Measurements from ENCODE around the gene LDLRAD3.

The LDLRAD3 gene

DNA sequence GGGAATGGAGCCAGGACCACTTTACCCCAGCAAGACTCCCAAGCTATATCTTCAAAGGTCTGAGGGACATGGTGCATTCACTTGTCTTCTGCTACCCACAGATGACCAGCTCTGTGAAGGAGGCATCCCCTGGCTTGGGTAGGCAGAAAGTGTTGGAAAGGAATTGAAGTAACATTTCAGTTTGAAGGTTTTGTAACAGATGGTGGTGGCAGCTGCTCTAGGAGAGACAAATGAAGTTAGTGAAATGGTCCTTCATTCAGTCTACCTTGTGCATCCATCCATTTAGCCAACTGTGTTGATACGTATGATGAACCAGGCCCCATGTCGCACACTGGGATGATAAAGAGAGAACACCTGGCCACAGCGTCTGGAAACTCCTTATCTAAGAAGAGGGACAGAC lies 204.8 kb downstream of the LDLRAD3 start:
- DNase-seq = no peak

- DNase-seq = peak; percentile 83
Observed at GRCh38 chr11:36149538-36150242, 205.8 kb downstream of the LDLRAD3 start.

DNA sequence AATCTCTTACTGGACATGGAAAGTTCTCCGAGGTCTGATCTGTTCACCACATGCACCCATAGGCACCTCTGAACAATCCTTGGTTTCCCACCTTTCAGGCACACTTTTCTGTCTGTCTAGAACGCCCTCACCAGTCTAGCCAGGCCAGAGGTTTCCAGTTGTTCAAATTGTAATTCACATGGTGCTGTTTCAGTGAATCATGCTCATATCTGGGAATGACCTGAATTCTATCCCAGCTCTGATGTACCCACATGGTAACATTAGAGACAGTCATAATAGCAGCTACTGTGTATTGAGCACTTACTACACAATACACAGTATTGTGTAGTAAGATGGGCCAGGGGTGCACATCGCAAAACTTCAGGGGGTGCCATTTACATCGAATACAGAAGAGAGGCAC lies 207.1 kb downstream of the LDLRAD3 start:
- DNase-seq = no peak

- no peak for DNase-seq
Observed at GRCh38 chr11:36151933-36152580, 208.2 kb downstream of the LDLRAD3 start.

GRCh38 chr11:36153551-36153950 lies 209.7 kb downstream of the LDLRAD3 start:
- DNase-seq = no peak

DNA sequence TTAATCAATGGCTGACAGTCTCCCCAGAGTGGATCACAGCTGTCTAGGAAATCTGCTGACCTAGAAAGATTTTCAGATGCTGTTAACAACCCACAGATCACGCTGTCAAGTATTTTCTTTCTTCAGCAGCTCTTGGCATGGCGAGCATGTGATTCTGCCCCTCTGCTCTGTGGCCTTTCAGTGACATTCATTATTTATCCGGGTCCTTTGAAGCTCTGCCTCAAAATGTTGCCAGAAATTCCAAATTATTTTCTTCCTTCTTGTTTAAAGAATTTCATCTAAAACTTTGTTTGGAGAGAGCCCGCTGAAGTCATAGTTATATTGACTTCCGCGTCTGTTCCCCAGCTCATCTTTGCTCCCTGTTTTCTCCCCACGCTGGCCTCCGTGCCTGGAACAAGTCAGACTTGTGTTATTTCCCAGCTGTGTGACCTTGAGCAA lies 211.3 kb downstream of the LDLRAD3 start:
- no peak for DNase-seq

DNA sequence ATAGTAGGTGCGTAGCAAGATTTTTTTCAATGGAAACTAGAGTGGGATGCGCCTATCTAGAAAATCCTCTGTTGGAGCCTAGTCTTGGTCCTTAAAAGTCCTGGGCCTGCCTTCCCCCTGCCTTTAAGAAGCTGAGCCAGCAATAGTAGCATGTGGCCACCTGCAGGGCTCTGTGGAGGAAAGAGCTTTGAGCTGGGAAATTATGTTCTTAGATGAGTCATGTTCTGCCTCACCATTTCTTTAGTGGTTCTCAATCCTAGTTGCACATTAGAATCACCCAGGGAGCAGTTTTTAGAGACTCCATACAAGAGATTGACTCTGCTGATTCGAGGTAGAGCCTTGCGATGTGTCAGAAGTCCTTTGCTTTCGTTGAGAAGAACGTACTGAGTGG lies 211.9 kb downstream of the LDLRAD3 start:
- no peak for DNase-seq

- DNase-seq = no peak
Observed at GRCh38 chr11:36156161-36156816, 212.4 kb downstream of the LDLRAD3 start.

DNA sequence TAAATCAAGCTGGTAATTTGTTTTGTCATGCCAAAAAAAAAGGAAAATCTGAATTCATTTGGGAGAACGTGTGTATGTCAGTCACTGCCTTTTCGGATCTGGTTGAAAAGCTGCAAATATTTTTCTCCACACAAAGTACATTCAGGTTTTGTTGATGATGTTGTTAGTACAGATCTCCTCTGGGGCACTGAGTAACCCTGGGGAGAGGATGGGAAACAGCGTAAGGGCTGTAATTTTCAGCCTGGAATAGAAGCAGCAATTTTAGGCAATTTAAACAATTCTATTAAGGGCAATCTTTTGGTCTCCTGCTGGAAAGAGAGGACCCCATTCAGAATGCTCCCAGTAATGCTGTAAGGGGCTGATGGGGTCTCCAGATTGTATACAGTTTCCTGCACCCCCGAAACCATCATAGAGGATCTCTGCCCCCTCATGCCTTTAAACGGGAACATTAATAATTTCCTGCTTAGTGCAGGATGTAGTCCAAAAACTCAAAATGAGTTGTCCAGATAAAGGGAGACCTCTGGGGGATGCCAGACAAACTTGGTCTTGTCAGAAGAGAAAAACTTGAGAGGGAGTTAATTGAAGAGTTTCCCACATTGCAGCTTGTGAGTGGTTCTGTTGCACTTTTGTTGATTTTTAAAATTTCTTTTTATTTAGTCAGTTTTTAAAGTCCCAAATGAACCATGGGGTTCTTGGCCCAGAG lies 213.1 kb downstream of the LDLRAD3 start:
- no peak for DNase-seq

GRCh38 chr11:36160091-36160490 lies 216.2 kb downstream of the LDLRAD3 start:
- DNase-seq = no peak

GRCh38 chr11:36161572-36161971 lies 217.7 kb downstream of the LDLRAD3 start:
- no peak for DNase-seq

GRCh38 chr11:36162006-36162882 lies 218.4 kb downstream of the LDLRAD3 start:
- DNase-seq = no peak

DNA sequence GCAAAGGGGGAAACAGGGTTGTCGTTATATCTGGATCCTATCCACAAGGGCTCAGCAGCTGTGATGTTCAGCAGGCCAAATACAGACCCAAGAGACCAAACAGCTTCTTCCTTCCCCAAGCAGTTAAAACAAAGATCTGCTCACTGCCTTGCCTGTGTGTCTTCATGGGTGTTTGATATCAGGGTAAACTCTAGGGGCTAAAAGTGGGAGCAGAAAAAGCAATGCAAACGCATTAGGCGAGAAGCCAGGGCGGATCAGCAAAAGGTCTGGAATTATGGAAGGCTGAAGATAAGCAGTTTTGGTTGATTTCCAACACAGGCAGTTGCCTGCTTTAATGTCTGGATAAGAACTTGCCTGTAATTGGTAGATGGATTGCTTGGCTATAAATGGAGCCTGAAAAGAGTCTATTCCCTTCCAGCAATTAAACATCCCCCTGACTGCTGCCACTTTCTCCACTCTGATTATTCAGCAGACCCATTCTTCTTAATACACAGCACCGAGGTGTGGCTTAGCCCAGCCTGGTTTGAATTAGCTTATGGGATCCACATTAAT lies 219.1 kb downstream of the LDLRAD3 start:
- DNase-seq = no peak

GRCh38 chr11:36164506-36165250 lies 220.8 kb downstream of the LDLRAD3 start:
- no peak for DNase-seq

- DNase-seq = no peak
Observed at GRCh38 chr11:36165621-36166397, 221.9 kb downstream of the LDLRAD3 start.

DNA sequence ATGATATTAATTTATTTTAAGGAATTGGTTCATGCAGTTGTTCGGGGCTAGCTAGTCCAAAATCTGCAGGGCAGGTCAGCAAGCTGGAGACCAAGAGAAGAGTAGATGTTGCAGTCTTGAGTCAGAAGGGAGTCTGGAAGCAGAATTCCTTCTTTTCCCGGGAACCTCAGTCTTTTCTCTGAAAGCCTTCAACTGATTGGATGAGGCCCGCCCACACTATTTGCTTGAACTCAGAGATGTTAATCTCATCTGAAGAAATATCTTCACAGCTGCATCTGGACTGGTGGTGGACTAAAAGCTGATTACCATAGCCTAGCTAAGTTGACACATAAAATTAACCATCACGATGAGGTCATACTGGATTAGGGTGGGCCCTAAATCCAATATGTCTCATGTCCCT lies 223.2 kb downstream of the LDLRAD3 start:
- DNase-seq = no peak

DNA sequence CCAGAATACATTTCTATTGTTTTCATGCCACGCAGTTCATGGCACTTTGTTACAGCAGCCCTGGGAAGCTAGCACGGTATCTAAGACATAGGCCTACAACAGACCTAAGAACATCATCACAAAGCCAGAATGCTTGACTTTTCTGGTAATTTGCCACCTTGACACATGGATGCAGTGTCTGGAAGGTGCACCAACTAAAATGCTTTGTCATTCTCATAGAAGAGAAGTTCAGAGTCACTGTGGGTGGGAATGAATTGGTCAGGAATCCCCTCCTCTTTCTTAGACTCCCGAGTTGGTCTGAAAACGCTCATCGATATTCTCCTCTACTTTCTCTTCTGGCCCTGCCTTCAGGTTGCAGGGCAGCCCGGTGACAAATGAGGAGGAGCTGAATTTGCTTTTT lies 223.9 kb downstream of the LDLRAD3 start:
- no peak for DNase-seq

DNA sequence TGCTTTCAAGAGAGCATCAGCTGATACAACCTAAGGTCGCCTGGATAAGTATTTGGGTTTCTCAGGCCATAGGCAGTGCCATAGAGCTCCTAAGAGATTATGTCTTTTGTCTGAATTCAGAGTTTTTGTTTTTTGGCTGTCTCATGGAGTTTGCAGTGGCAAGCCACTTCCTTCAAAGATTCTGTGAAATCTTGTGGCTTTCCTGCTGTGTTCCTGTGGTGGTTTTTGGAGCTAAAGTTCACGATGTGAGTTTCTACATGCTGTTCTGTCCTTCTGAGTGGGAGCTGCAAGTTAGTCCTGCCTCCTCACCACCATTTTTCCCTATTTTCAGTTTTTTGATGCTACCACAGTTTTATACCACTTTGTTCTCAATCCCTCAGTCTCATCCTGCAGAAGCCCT lies 234.0 kb downstream of the LDLRAD3 start:
- no peak for DNase-seq

GRCh38 chr11:36186340-36187175 lies 242.7 kb downstream of the LDLRAD3 start:
- no peak for DNase-seq

GRCh38 chr11:36187622-36188021 lies 243.8 kb downstream of the LDLRAD3 start:
- DNase-seq = no peak
